Measurements from ENCODE around the gene ME3. TPM values are rescaled to one million over a fixed set of nuclear protein-coding genes. Genes with fewer than 3 reads are reported as not detected.

ME3 gene
- total and polyA plus RNA-seq, 2 donors, result 9.5 to 10.1 TPM

DNA sequence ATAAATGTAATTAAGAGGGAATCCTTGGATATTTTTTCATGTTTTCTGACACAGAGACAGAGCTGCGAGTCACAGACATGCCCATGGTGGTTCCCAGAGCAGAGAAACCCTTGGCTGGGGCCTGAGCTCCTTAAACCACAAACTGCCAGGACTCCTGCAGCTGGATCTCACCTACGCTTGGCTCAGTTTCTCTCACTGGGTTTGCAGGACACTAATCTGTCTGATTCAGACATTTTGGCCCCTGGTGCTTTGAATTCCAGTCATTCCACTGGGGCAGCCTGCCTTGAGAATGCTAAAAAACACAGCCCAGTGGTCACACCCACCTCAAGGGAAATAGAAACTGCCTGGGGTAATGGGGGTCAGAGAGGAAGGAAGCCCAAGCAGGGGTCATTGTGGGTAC is 175.1 kb downstream of the ME3 start:
- 93% methylated on average over 2 of the region's 2 CpGs for WGBS
- no peaks in the 10 kb centered on the region for H3K27me3 ChIP-seq (ENCODE audit: control insufficient read depth in 2 of 2, insufficient read depth in 1 of 2, low read length in 1 of 2)

DNA sequence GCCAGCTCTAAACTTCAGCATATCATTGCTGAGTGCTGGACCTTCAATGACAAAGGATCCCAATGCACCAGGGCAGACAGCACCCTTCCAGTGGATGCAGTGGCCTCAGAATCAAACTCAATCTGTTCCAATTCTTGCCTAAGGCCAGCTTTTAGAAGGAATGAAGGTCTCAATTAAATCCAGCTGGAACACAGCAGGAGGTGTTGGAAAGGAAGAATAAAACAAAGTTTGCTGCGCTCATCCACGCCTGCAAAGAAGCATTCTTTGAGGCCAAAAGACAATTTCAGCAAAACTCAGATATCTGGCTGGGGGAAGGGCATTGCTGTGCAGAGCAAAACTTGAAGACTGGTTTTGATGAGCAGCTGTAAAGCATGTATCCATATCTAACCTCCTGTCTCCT is 177.1 kb downstream of the ME3 start:
- no peak overlapping the region for H3K4me3 ChIP-seq (ENCODE audit: low read length in 2 of 2)
- H3K27me3 ChIP-seq (ENCODE audit: control insufficient read depth in 2 of 2, insufficient read depth in 1 of 2, low read length in 1 of 2), result no peaks in the 10 kb centered on the region
- no peaks in the 10 kb centered on the region for H3K9me3 ChIP-seq (ENCODE audit: control insufficient read depth in 2 of 2, insufficient read depth in 1 of 2, low read length in 1 of 2)
- H3K4me1 ChIP-seq (ENCODE audit: control insufficient read depth in 2 of 2, insufficient read depth in 2 of 2, low read length in 2 of 2), result peaks cover 0 to 9% of the 10 kb centered on the region in 2 donors
- no peak overlapping the region for H3K27ac ChIP-seq (ENCODE audit: low read depth in 1 of 2, low read length in 1 of 2)
- 97% methylated on average over 2 of the region's 2 CpGs for WGBS
- DNase-seq (ENCODE audit: low read depth in 6 of 9, low spot score in 9 of 9), result no peak
- H3K36me3 ChIP-seq (ENCODE audit: control insufficient read depth in 2 of 2, insufficient read depth in 2 of 2, low read length in 1 of 2), result no peaks in the 10 kb centered on the region

More for the DNA sequence above, 175.1 kb downstream of the ME3 start:
- Histone ChIP-seq H3K4me1 (ENCODE audit: control insufficient read depth in 2 of 2, insufficient read depth in 2 of 2, low read length in 2 of 2) (peaks cover 0 to 9% of the 10 kb centered on the region in 2 donors), H3K27ac (ENCODE audit: low read depth in 1 of 2, low read length in 1 of 2) (no peak overlapping the region), H3K36me3 (ENCODE audit: control insufficient read depth in 2 of 2, insufficient read depth in 2 of 2, low read length in 1 of 2) (no peaks in the 10 kb centered on the region), H3K4me3 (ENCODE audit: low read length in 2 of 2) (no peak overlapping the region), H3K9me3 (ENCODE audit: control insufficient read depth in 2 of 2, insufficient read depth in 1 of 2, low read length in 1 of 2) (no peaks in the 10 kb centered on the region)
- no peak for DNase-seq (ENCODE audit: low read depth in 6 of 9, low spot score in 9 of 9)

DNA sequence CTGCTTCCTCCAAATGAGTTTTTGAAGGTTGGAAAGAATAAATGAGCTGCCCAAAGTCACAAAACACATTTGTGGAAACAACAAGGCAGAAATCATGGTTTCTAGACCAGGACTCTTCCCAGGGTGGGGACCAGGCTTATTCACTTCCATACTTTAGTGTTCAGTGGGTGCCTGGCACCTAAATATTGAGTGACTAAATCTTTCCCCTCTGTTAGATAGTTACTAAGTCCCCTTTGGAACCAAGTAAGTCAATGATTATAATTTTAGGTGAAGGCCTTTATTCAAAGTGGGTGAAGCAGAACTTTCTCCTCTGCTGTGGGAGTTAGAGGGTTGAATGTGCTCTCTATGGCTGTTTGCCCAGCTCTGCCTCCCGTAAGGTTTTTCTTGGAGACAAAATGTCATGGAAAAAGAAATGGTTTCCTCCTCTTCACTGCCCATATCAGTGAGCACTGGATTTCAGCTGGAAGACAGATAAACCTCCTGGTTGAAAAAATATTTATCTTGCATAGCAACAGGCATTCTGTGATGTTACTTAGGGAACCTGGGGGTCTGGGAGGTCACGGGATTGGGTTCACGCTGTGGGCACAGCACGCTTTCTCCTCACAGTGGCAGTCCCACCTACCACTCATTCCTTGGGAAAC is 179.9 kb downstream of the ME3 start:
- no peak for DNase-seq (ENCODE audit: low read depth in 6 of 9, low spot score in 9 of 9)
- WGBS, result 98% methylated on average over 4 of the region's 4 CpGs
- H3K9me3 ChIP-seq (ENCODE audit: control insufficient read depth in 2 of 2, insufficient read depth in 1 of 2, low read length in 1 of 2), result no peaks in the 10 kb centered on the region
- H3K27ac ChIP-seq (ENCODE audit: low read depth in 1 of 2, low read length in 1 of 2), result no peak overlapping the region
- H3K4me1 ChIP-seq (ENCODE audit: control insufficient read depth in 2 of 2, insufficient read depth in 2 of 2, low read length in 2 of 2), result no peaks in the 10 kb centered on the region
- no peak overlapping the region for H3K4me3 ChIP-seq (ENCODE audit: low read length in 2 of 2)
- H3K36me3 ChIP-seq (ENCODE audit: control insufficient read depth in 2 of 2, insufficient read depth in 2 of 2, low read length in 1 of 2), result no peaks in the 10 kb centered on the region
- no peaks in the 10 kb centered on the region for H3K27me3 ChIP-seq (ENCODE audit: control insufficient read depth in 2 of 2, insufficient read depth in 1 of 2, low read length in 1 of 2)

DNA sequence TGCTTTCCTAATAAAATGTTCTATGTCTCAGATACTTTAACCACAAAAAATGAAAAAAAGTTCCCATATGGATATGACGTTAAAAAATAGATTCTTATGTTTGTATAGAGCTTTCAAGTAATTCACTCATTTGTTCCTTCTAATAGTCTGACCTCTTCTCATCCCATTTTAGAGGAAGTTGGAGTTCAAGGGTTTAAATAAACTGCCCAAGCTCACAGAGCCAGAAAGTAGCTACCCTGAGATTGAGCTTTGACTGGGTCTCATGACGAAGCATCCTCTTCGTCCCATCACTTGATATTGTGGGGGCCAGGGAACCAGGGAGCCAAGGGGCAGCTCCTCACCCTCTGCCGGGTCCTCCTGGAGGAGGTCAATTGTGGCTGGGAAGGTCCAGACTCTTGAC is 181.4 kb downstream of the ME3 start:
- Histone ChIP-seq H3K27me3 (ENCODE audit: control insufficient read depth in 2 of 2, insufficient read depth in 1 of 2, low read length in 1 of 2) (no peaks in the 10 kb centered on the region), H3K27ac (ENCODE audit: low read depth in 1 of 2, low read length in 1 of 2) (no peak overlapping the region), H3K4me3 (ENCODE audit: low read length in 2 of 2) (no peak overlapping the region), H3K4me1 (ENCODE audit: control insufficient read depth in 2 of 2, insufficient read depth in 2 of 2, low read length in 2 of 2) (no peaks in the 10 kb centered on the region), H3K36me3 (ENCODE audit: control insufficient read depth in 2 of 2, insufficient read depth in 2 of 2, low read length in 1 of 2) (no peaks in the 10 kb centered on the region), H3K9me3 (ENCODE audit: control insufficient read depth in 2 of 2, insufficient read depth in 1 of 2, low read length in 1 of 2) (no peaks in the 10 kb centered on the region)
- WGBS, result 99% methylated on average over 4 of the region's 4 CpGs
- no peak for DNase-seq (ENCODE audit: low read depth in 6 of 9, low spot score in 9 of 9)

DNA sequence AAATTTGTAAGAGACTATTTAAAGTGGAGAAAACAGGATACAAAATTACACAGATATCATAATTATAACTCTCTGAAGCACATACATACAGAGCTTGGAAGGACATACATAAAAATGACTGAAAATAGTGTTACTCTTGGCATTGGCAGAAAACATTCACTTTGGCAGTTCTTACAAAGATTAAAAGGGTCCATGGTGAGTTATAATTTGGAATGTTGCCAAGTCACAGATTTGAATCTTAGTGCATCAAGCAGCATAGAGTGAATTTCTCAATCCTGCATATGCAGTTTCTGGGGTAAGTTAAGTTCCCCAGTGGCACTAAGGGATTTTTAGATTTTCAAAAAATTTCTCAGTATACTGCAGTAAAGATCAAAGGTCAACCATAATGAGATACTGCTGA is 181.8 kb downstream of the ME3 start:
- Histone ChIP-seq H3K9me3 (ENCODE audit: control insufficient read depth in 2 of 2, insufficient read depth in 1 of 2, low read length in 1 of 2) (no peaks in the 10 kb centered on the region), H3K27me3 (ENCODE audit: control insufficient read depth in 2 of 2, insufficient read depth in 1 of 2, low read length in 1 of 2) (no peaks in the 10 kb centered on the region), H3K4me3 (ENCODE audit: low read length in 2 of 2) (no peak overlapping the region), H3K27ac (ENCODE audit: low read depth in 1 of 2, low read length in 1 of 2) (no peak overlapping the region), H3K4me1 (ENCODE audit: control insufficient read depth in 2 of 2, insufficient read depth in 2 of 2, low read length in 2 of 2) (no peaks in the 10 kb centered on the region), H3K36me3 (ENCODE audit: control insufficient read depth in 2 of 2, insufficient read depth in 2 of 2, low read length in 1 of 2) (no peaks in the 10 kb centered on the region)
- DNase-seq (ENCODE audit: low read depth in 6 of 9, low spot score in 9 of 9), result no peak

DNA sequence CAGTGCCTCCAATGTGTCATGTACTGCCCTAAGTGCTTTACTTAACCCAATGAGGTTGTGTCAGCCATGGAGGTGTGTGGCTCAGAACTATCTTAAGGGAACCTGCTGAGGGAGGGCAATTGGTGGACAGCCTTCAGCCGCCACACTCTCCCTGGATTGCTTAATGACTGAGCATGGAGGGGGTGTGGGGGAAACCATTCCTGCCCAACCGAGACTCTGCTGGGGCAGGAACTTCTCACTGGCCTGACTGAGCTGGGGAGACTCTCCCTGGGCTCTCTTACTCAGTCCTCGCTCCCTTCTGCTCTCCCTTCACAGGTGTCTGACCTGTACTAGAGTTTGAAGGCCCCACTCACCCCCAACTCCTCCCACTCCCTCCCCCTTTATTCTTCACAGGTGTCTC is 183.0 kb downstream of the ME3 start:
- Histone ChIP-seq H3K27me3 (ENCODE audit: control insufficient read depth in 2 of 2, insufficient read depth in 1 of 2, low read length in 1 of 2) (no peaks in the 10 kb centered on the region), H3K36me3 (ENCODE audit: control insufficient read depth in 2 of 2, insufficient read depth in 2 of 2, low read length in 1 of 2) (no peaks in the 10 kb centered on the region), H3K4me3 (ENCODE audit: low read length in 2 of 2) (no peak overlapping the region), H3K27ac (ENCODE audit: low read depth in 1 of 2, low read length in 1 of 2) (no peak overlapping the region), H3K4me1 (ENCODE audit: control insufficient read depth in 2 of 2, insufficient read depth in 2 of 2, low read length in 2 of 2) (no peaks in the 10 kb centered on the region), H3K9me3 (ENCODE audit: control insufficient read depth in 2 of 2, insufficient read depth in 1 of 2, low read length in 1 of 2) (no peaks in the 10 kb centered on the region)
- 98% methylated on average over 3 of the region's 3 CpGs for WGBS
- no peak for DNase-seq (ENCODE audit: low read depth in 6 of 9, low spot score in 9 of 9)

DNA sequence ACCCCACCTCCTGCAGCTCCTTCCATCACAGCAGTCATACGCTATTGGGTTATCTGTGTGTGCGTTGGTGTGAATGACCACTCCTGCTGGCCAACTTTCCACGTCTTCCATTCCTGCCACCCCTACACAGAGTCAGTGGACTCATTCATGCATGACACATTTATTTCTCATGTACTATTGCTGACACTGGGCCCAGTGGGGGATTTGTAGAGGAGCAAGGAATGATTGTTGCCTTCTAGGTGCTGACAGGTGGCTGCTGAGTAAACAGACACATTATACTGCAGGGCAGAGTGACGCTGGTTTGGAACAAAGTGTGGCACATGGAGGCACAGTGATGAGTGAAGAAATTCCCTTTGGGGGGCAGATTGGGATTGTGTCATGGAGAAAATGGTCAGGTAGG is 183.9 kb downstream of the ME3 start:
- WGBS, result 98% methylated on average over 4 of the region's 4 CpGs
- DNase-seq (ENCODE audit: low read depth in 6 of 9, low spot score in 9 of 9), result no peak

DNA sequence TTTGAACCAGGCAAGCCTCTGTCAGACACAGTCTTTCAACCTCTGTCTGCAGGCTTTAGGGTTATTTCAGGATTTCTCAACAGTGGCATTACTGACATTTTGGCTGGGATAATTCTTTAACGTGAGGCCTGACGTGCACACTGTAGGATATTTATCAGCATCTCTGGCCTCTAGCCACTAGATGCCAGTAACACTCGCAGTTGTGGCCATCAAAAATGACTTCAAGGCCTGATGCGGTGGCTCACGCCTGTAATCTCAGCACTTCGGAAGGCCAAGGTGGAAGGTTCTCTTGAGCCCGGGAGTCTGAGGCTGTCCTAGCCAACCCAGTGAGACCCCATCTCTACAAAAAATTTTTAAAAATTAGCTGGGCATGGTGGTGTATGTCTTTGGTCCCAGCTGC is 184.7 kb downstream of the ME3 start:
- no peaks in the 10 kb centered on the region for H3K9me3 ChIP-seq (ENCODE audit: control insufficient read depth in 2 of 2, insufficient read depth in 1 of 2, low read length in 1 of 2)
- no peak overlapping the region for H3K27ac ChIP-seq (ENCODE audit: low read depth in 1 of 2, low read length in 1 of 2)
- no peak for DNase-seq (ENCODE audit: low read depth in 6 of 9, low spot score in 9 of 9)
- no peaks in the 10 kb centered on the region for H3K36me3 ChIP-seq (ENCODE audit: control insufficient read depth in 2 of 2, insufficient read depth in 2 of 2, low read length in 1 of 2)
- H3K4me1 ChIP-seq (ENCODE audit: control insufficient read depth in 2 of 2, insufficient read depth in 2 of 2, low read length in 2 of 2), result no peaks in the 10 kb centered on the region
- H3K27me3 ChIP-seq (ENCODE audit: control insufficient read depth in 2 of 2, insufficient read depth in 1 of 2, low read length in 1 of 2), result no peaks in the 10 kb centered on the region
- no peak overlapping the region for H3K4me3 ChIP-seq (ENCODE audit: low read length in 2 of 2)
- 97% methylated on average over 7 of the region's 7 CpGs for WGBS

More for the DNA sequence above, 183.9 kb downstream of the ME3 start:
- Histone ChIP-seq H3K4me3 (ENCODE audit: low read length in 2 of 2) (no peak overlapping the region), H3K27me3 (ENCODE audit: control insufficient read depth in 2 of 2, insufficient read depth in 1 of 2, low read length in 1 of 2) (no peaks in the 10 kb centered on the region), H3K4me1 (ENCODE audit: control insufficient read depth in 2 of 2, insufficient read depth in 2 of 2, low read length in 2 of 2) (no peaks in the 10 kb centered on the region), H3K36me3 (ENCODE audit: control insufficient read depth in 2 of 2, insufficient read depth in 2 of 2, low read length in 1 of 2) (no peaks in the 10 kb centered on the region), H3K9me3 (ENCODE audit: control insufficient read depth in 2 of 2, insufficient read depth in 1 of 2, low read length in 1 of 2) (no peaks in the 10 kb centered on the region), H3K27ac (ENCODE audit: low read depth in 1 of 2, low read length in 1 of 2) (no peak overlapping the region)

DNA sequence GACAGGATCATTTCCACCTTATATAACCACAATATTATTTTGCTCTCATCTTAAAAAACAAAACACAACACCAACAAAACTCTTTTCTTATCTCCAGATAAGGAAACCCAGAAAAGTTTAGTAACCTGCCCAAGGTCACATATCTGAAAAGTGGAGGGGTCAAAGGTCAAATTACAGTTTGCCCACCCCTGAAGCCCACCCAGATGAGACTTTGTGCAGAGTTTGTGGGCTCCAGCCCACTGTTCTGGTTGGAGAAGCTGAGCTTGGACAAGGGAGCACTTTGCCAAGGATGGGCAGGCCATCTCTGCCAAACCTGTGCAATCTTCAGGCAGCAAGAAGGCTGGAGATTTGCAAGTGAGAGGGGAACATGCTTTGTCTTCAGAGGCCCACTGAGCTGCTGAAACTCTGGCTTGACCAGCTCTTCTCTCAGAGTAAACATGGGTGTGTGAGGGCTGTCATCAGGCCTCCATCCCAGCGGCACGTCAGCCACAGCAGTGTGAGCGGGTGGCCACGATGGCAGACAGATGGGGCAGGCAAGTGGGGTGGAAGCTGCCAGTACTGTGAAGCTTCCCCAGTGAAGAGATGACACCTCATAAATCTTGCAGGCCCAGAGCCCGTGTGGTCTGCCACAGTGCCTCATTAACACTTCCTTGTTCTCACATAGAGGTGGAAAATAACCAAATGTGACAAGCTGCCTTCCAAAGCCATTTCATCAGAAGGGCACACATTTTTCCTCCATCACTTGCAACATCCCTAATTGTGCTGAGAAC is 186.0 kb downstream of the ME3 start:
- H3K4me1 ChIP-seq (ENCODE audit: control insufficient read depth in 2 of 2, insufficient read depth in 2 of 2, low read length in 2 of 2), result no peaks in the 10 kb centered on the region
- H3K27me3 ChIP-seq (ENCODE audit: control insufficient read depth in 2 of 2, insufficient read depth in 1 of 2, low read length in 1 of 2), result no peaks in the 10 kb centered on the region
- no peak overlapping the region for H3K4me3 ChIP-seq (ENCODE audit: low read length in 2 of 2)
- no peak overlapping the region for H3K27ac ChIP-seq (ENCODE audit: low read depth in 1 of 2, low read length in 1 of 2)
- no peaks in the 10 kb centered on the region for H3K9me3 ChIP-seq (ENCODE audit: control insufficient read depth in 2 of 2, insufficient read depth in 1 of 2, low read length in 1 of 2)
- DNase-seq (ENCODE audit: low read depth in 6 of 9, low spot score in 9 of 9), result no peak
- no peaks in the 10 kb centered on the region for H3K36me3 ChIP-seq (ENCODE audit: control insufficient read depth in 2 of 2, insufficient read depth in 2 of 2, low read length in 1 of 2)
- 43% methylated on average over 5 of the region's 5 CpGs for WGBS

Measured in thymus (tissue), 11 donors.